Middle frontal gyrus (tissue), 1 donor: Measurements from ENCODE around the gene STAG3.
"Not testable (repeated sequence)": the region's sequence is repeated elsewhere in the genome, so short reads cannot be mapped to it uniquely, and the experiment has no call there.

Source experiments
- DNase-seq: peaks from one replicate; pipeline ENCODE4 v3.0.0-alpha.2; 2015; ENCODE audit warnings: low spot score; ENCODE audit errors: extremely low spot score

The STAG3 gene

DNA sequence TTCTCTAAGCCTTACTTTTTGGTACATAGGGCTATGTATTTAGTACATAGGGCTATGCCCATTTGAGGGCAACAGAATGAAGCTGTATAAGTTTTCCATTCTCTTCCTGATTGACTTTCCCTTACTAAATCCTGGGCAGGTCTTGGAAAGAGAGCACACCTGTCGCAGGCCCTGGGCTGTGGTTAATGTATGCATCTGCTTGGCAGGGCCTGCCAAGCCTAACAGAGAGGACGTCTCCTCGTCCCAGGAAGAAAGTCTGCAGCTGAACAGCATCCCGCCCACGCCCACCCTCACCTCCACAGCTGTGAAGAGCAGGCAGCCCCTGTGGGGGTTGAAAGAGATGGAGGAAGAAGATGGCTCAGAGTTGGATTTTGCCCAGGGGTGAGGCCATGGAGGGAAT, 33.1 kb downstream of the STAG3 start:
- DNase-seq, result no peak

DNA sequence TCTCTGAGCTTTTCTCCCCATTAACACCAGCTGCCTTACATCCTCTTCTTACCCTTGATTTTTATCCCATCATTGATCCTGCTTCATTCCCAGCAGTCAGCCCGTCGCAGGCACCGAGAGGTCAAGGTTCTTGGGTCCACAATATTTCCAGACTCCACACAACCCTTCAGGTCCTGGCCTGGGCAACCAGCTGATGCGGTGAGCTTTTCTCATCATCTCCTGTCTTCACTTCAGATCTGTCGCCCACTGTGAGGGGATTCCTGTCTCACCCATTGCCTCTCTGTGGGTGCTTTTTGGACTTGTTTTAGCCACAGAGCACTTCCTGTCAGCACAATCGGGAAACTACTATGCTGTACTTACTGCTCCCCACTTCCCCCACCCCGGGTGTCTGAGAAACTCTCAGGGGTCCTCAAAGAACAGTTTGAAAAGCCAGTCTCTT, 33.6 kb downstream of the STAG3 start:
- no peak for DNase-seq

DNA sequence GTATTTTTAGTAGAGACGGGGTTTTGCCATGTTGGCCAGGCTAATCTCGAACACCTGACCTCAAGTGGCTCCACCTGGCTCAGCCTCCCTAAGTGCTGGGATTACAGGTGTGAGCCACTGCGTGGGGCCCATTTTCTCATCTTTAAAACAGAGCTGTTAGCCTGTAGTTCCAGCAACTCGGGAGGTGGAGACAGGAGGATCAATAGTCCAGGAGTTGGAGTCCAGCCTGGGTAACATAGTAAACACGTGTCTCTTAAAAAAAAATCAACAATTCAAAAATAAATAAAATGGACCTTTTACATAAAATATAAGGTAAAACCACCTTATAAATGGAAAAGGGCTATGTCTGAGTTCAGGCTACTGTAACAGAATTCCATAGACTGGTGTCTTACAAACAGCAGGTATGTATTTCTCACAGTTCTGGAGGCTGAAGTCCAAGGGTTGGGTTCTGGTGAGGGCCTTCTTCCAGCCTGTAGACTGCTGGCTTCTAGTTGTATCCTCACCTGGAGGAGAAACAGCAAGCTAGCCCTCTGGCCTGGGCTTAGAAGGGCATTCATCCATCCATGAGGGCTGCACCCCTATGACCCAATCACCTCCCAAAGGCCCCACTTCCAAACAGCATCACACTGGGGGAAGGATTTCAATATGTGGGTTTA, 35.0 kb downstream of the STAG3 start:
- DNase-seq, result no peak

DNA sequence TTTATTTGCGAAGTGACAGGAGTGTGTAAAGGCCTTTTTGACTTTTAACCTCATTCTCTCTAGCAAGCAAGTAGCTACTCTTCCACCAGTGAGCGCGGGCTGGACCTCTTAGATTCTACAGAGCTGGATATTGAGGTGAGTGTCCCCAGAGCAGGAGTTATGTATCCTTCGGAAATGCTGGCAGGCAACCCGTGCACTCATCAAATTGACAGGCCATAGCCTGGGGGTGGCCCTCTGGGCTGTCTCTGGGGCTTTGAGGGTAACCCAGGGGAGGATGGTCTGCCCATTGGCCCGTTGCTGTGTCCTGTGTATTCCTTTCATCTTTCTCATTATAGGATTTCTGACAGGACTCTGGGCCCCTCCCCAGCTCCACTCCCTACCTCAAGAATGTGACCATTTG, 36.0 kb downstream of the STAG3 start:
- DNase-seq, result no peak

DNA sequence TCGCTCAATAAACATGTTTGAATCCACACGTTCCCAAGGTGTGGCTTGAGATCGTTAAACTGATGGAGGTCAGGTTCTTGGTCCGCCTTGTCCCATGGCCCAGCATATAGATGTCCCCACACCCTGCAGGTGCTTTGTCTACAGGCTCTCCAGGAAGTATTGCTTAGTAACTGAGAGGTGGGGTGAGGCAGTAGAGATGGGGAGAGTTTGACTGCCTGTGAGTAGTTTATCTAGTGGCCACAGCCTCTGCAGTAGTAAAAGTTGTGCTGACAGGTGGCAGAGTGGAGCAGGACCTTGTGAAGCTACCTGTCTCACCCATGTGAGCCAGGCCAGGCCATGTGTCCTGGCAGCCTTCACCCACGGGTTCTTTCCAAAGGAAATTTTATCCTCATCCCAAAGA, 36.6 kb downstream of the STAG3 start:
- not testable (repeated sequence) for DNase-seq

DNA sequence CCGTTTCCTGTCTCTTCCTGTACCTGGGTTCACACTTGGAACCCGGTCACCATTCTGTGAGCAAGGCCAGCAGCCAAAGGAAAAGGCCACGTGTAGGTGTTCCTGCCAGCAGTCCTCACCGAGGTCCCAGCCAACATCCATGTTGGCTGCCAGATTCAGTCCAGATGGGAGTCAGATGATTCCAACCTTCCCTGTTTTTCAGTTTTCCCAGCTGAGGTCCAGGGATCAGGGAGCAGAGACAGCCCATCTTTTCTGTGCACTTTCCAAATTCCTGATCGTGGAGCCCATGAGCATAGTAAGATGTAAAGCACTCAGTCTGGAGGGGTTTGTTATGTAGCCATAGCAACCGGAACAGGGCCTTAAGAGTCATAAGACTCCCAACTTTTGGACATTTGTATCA, 38.2 kb downstream of the STAG3 start:
- no peak for DNase-seq

DNA sequence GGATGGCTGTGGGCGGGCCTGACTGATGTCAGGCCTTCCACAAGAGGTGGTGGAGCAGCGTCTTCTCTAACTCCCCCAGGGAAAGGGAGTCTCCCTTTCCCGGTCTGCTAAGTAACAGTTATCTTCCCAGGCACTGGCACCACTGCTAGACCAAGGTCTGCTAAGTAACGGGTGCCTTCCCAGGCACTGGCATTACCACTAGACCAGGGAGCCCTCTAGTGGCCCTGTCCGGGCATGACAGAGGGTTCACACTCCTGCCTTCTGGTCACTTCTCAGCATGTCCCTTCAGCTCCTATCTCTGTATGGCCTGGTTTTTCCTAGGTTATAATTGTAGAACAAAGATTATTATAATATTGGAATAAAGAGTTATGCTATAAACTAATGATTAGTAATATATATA, 40.2 kb downstream of the STAG3 start:
- DNase-seq, result not testable (repeated sequence)

DNA sequence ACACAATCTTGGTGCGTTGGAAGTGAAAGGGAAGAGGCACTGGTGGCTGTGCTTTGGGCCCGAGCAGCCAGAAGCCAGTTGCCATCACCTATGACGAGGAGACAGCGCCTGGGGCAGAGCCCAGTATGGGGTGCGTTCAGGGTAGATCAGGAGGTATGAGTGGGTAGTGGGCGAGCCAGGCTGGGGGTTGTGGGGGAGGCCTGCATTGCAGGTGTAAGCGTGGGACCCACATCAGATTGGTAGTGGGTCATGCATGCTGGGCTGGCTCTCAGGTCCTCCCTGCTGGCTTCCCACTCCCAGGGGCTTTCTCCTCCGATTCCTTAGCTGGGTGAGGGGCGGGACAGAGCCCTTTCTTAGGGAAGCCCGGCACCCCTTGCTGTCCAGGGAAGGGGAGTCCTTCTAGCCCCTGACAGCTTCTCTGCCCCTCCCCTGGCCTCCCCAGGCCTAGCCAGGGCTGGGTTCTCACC, 41.6 kb downstream of the STAG3 start:
- no peak for DNase-seq

DNA sequence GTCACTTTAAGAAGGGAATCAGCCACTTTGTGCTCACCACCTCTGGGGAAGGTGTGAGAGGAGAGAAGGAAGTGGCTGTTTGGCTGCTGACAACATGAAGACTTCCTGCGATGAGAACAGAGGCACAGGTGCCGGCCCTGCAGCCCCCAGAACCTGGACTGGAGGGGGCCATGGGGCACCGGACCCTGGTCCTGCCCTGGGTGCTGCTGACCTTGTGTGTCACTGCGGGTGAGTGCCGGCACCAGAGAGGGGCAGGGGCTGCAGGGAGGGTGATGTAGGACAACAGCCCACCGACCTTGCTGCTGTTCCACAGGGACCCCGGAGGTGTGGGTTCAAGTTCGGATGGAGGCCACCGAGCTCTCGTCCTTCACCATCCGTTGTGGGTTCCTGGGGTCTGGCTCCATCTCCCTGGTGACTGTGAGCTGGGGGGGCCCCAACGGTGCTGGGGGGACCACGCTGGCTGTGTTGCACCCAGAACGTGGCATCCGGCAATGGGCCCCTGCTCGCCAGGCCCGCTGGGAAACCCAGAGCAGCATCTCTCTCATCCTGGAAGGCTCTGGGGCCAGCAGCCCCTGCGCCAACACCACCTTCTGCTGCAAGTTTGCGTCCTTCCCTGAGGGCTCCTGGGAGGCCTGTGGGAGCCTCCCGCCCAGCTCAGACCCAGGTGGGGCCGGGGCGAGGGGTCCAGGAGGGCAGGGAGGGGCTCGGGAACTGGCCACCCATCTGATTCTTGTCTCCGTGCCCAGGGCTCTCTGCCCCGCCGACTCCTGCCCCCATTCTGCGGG, 42.3 kb downstream of the STAG3 start, which contains the start of gene PVRIG:
TSS of gene PVRIG (plus strand) at position 149 of the 785 bp plus-strand sequence. CDS start at position 171, 22 bp downstream.
- DNase-seq, result not testable (repeated sequence)

DNA sequence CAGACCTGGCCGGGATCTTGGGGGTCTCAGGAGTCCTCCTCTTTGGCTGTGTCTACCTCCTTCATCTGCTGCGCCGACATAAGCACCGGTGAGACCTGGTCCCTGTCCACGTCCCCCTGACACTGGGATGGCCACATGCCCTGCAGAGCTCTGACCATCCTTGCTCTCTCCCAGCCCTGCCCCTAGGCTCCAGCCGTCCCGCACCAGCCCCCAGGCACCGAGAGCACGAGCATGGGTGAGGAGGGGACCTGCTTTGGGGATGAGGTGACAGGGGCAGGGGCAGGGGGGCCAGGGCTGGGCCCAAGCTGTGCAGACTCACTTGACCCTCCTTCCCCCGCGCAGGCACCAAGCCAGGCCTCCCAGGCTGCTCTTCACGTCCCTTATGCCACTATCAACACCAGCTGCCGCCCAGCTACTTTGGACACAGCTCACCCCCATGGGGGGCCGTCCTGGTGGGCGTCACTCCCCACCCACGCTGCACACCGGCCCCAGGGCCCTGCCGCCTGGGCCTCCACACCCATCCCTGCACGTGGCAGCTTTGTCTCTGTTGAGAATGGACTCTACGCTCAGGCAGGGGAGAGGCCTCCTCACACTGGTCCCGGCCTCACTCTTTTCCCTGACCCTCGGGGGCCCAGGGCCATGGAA, 43.0 kb downstream of the STAG3 start:
- DNase-seq, result no peak

DNA sequence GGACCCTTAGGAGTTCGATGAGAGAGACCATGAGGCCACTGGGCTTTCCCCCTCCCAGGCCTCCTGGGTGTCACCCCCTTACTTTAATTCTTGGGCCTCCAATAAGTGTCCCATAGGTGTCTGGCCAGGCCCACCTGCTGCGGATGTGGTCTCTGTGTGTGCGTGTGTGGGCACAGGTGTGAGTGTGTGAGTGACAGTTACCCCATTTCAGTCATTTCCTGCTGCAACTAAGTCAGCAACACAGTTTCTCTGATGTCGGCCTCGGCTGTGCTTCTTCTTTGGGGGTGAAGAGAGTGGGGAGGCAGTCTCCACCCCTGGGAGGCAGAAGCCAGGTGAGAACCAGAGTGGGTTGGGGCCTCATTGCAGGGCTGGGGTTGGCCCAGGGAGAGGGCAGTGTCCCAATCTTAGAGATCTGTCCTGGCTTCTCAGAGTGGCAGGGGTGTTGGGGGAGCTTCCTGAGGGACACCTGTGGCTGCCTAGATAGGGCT, 43.6 kb downstream of the STAG3 start:
- no peak for DNase-seq

DNA sequence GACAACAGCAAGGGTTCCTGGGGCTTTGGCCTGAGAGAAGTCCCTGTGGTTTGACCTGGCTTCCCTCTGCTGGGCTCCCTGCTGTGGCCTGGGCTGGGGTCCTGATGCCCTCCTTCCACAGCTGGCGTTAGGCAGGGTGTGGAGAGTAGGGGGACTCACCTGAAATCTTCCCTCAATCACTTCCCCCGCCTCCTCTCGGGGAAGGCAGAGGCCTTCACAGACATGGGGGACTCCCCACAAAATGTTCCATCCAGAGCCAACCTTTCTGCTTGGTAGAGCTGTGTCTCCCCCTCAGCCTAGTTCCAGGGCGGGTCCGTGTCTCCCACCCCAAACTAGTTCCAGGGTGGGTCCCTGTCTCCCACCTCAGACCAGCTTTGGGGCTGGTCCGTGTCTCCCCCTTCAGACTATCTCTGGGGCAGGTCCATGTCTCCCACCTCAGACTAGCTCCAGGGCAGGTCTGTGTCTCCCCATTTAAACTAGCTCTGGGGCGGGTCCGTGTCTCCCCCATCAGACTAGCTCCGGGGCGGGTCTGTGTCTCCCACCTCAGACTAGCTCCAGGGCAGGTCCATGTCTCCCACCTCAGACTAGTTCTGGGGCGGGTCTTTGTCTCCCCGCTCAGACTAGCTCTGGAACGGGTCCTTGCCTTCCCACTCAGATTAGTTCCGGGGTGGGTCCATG, 44.2 kb downstream of the STAG3 start:
- no peak for DNase-seq

DNA sequence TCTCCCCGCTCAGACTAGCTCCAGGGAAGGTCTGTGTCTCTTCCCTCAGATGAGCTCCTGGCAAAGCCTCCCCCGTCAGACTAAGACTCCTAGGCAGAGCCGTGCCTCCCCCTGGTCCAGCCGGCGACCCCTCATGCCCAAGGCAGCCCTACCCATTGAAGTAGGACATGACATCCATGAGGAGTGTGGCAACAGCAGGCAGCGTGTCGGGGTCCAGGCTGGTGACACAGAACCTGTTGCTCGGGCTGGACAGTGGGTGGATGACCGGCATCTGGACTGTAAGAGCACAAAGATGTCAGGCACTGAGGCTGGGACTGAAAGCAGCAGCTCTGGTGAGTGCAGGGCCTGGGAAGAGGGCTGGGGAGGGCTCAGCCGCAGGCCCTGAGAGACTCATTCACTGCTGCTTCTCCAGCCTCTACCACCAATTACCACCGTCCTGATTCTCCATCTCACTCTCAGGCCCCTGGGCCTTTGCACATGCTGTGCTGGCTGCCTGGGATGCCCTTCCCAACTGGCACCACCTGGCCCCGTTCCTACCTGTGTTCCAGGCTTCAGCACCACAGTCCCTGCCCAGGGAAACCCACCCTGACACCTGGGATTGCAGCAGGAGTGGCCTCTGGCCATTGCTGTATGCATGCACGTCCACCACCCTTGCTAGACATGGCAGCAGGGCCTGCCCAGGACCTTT, 44.9 kb downstream of the STAG3 start:
- no peak for DNase-seq

DNA sequence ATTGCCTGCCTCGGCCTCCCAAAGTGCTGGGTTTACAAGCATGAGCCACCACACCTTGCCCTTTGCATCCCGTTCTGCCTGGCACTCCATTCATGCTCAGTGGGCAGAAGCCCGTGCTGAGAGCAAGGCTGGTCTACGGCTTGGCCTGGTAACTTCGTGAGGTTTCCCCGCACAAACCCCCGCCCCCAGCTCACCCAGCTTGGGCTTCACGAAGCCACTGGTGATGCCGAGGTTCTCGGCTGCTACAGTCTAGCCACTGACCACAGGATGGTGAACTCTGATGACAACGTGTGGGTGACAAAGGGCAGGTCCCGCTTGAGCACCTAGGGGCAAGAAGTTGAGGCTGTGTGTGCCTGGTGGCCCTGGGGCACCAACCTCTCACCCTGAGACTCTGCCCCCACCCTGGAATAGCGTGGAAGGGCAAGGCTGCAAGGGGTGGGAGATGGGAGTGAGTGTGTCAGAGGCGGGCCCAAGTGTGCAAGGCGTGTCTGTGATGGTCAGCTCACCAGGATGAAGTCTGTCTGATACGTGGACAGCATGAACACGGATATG, 45.7 kb downstream of the STAG3 start:
- not testable (repeated sequence) for DNase-seq

DNA sequence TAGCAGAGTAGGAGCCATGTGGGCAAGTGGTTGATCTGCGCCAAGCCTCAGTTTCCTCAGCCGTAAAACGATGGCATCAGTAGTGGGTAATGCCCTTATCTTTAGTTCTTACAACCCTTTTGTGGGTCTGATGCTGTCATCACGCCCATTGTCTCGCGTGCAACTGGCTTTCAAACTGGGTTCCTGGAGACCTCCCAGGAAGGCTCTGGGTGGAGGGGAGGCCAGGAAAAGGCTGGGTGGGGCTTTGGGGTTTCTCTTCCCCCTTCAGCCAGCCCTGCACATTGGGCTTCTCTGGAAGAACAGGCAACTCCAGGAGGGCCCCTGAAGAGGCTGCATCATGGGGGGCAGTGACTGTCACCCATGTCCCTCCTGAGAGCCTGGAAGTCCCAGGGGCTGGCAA, 47.2 kb downstream of the STAG3 start:
- DNase-seq, result not testable (repeated sequence)

DNA sequence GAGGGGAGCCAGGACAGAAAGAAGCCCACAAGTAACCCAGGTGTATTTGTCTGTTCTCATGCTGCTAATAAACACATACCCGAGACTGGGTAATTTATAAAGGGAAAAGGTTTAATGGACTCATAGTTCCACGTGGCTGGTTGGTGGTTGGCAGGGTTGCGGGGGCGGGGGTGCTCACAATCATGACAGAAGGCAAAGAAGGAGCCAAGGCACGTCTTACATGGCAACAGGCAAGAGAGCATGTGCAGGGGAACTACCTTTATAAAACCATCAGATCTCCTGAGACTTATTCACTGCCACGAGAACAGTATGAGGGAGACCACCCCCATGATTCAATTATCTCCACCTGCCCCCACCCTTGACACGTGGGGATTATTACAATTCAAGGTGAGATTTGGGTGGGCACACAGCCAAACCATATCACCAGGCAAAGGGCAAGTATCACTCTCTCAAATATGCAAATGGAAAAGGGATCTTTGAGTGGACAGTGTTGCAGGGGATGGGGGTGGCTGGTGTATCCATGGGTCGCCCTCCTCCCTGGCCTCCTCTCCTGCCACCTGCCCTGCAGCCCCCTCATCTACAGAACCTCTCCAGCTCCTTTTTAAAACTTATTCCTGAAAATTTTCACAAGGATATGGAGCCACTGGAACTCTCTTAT, 57.1 kb downstream of the STAG3 start:
- not testable (repeated sequence) for DNase-seq

DNA sequence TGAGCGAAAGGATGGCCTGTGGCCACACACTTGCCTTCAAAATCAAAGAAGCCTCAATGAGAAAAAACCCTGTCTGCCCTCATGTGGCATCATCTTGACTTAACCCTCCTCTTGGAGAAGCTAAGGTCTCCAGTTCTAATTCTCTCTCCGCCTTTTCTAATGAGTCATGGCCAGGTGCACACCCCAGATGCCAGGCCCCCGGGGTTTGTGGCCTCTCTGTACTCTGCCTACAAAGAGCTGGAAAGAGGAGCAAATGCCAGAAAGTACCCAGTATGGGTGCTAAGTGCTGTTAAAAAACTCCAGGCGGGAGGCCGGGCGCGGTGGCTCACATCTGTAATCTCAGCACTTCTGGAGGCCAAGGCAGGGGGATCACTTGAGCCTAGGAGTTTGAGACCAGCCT, 62.3 kb downstream of the STAG3 start:
- not testable (repeated sequence) for DNase-seq

DNA sequence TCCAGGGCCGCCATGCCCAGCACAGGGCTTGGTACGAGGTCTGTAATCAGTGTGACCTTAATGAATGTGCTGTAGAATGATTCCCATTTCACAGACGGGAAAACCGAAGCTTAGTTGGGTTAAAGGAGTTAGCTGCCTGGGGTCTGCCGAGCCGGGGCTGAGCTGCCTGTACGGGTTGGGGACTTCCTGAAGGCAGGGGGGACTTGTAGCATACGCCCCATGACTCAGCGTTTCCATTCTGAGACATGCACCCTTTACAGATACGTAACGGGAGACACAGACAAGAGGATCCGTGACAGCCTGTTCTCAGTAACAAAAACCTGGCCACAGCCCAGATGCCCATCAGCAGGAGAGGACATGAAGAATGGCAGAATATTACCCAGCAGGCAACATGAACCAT, 65.7 kb downstream of the STAG3 start:
- not testable (repeated sequence) for DNase-seq

DNA sequence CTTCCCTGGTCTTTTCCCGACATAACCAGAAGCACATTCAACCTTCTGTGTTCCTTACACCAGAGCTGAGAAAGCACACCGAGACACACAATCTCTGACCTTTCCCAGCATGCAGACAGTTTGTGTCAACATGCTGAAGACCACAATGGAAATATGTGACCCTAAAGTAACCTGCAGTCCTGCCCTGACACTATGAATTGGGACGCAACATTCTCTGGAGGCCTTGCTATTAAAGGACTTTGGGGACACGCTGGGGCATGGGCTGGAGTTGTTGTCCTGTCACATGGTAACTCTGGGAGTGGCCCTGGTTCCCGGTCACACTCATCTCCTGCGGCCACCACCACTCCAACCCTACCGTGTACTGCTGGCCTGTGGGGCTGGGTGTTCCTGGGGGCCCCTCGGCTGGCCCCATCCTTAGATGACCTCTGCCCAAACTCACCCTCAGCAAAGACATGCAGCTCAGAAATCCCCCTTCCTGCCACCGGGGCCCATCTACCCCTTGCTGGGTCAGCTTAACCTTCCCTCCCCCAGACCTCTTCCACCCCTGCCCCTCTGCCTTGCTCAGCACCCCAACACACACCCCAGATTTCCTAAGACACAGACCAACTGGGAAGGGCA, 67.4 kb downstream of the STAG3 start:
- DNase-seq, result not testable (repeated sequence)
